Endothelial cell of umbilical vein (primary cell): ENCODE measurements around the gene EMD. TPM values are rescaled to one million over a fixed set of nuclear protein-coding genes. Genes with fewer than 3 reads are reported as not detected.

Experiments
- BruUV-seq: library from RNA; stranded (reverse); fragments of 400-500 nt; replicated peaks from 2 replicates; lab custom pipeline; 2021; lab: Mats Ljungman, UMichigan
- CTCF ChIA-PET: fragments of 300-600, 350-600 bp; sonication (Branson Sonifier 250); formaldehyde crosslinking; loops from one replicate; lab custom pipeline; 2021; ENCODE audit warnings: antibody characterized with exemption, inconsistent platforms; lab: Charles Lee
- POLR2A ChIA-PET: fragments of 300-600, 350-600 bp; sonication (Branson Sonifier 250); formaldehyde crosslinking; loops from one replicate; lab custom pipeline; 2021; ENCODE audit warnings: antibody characterized with exemption, inconsistent platforms; lab: Charles Lee
- DNase-seq: peaks from one replicate; pipeline ENCODE4 v3.0.0-alpha.2; 2011; ENCODE audit warnings: low read depth, low spot score
- FAIRE-seq: peaks from 2 replicates; lab custom pipeline; 2011; peaks lifted over from hg19 to GRCh38; lab: Jason Lieb, UNC
- H2AFZ ChIP-seq: 2 replicates; pipeline ENCODE4 v1.6.0; 2012; ENCODE audit warnings: low read depth, low read length, control low read depth, inconsistent platforms
- H3K27ac ChIP-seq: 2 replicates; pipeline ENCODE4 v1.5.1; 2011; ENCODE audit warnings: low read depth, mild to moderate bottlenecking, control low read depth, low read length, moderate library complexity; ENCODE audit not compliant: insufficient read depth
- H3K27me3 ChIP-seq, 2 experiments: 2 replicates each; pipeline versions ENCODE4 v1.6.0 to v1.6.1; 2011; ENCODE audit warnings: low read length in 2 of 2, mixed read lengths in 1 of 2; ENCODE audit not compliant: control insufficient read depth in 2 of 2, insufficient read depth in 2 of 2
- H3K36me3 ChIP-seq, 2 experiments: 2 replicates in 1 of 2; 3 replicates in 1 of 2; pipeline ENCODE4 v1.5.1; 2011; ENCODE audit warnings: low read length in 2 of 2, mild to moderate bottlenecking in 1 of 2, moderate library complexity in 1 of 2; ENCODE audit not compliant: control insufficient read depth in 2 of 2, insufficient read depth in 2 of 2; ENCODE audit errors: extremely low read depth in 1 of 2
- H3K4me1 ChIP-seq: 3 replicates; pipeline ENCODE4 v1.5.1; 2011; ENCODE audit warnings: mild to moderate bottlenecking, low read length; ENCODE audit not compliant: control insufficient read depth, insufficient read depth; ENCODE audit errors: extremely low read depth
- H3K4me2 ChIP-seq: 2 replicates; pipeline ENCODE4 v1.6.1; 2011; ENCODE audit warnings: low read length, control low read depth, mixed read lengths; ENCODE audit not compliant: insufficient read depth
- H3K4me3 ChIP-seq, 3 experiments: fragments of 200-600 bp in 1 of 3; sonication (generic), shearing (Covaris generic) in 1 of 3; replicated peaks in 1 of 3; 2 replicates each; pipeline ENCODE4 v1.5.1; 2011 to 2016; ENCODE audit warnings: control low read depth in 3 of 3, low read length in 3 of 3, mild to moderate bottlenecking in 2 of 3, inconsistent platforms in 1 of 3, low read depth in 1 of 3, moderate library complexity in 1 of 3; ENCODE audit not compliant: insufficient read depth in 1 of 3
- H3K79me2 ChIP-seq: 2 replicates; pipeline ENCODE4 v1.6.0; 2012; ENCODE audit warnings: low read length, inconsistent platforms; ENCODE audit not compliant: control insufficient read depth, insufficient read depth
- H3K9ac ChIP-seq: replicated peaks from 2 replicates; pipeline ENCODE3; 2011; ENCODE audit warnings: low read length, control low read depth; ENCODE audit not compliant: insufficient read depth; ENCODE audit errors: extremely low read depth
- H3K9me1 ChIP-seq: replicated peaks from 3 replicates; pipeline ENCODE4 v1.6.0; 2011; ENCODE audit warnings: mild to moderate bottlenecking, low read length; ENCODE audit not compliant: control insufficient read depth, insufficient read depth; ENCODE audit errors: extremely low read depth
- H3K9me3 ChIP-seq: replicated peaks from 2 replicates; pipeline ENCODE4 v1.5.1; 2012; ENCODE audit warnings: low read length, inconsistent platforms; ENCODE audit not compliant: control insufficient read depth, insufficient read depth
- H4K20me1 ChIP-seq: replicated peaks from 2 replicates; pipeline ENCODE3; 2011; ENCODE audit warnings: mild to moderate bottlenecking, low read length; ENCODE audit not compliant: control insufficient read depth, insufficient read depth; ENCODE audit errors: extremely low read depth
- CTCF ChIP-seq, 2 donors: IDR thresholded peaks; 1 replicate in 1 of 2; 2 replicates in 1 of 2; pipeline ENCODE4 v1.5.1; 2011; ENCODE audit warnings: low read length in 2 of 2, mild to moderate bottlenecking in 2 of 2, moderate library complexity in 2 of 2, control low read depth in 1 of 2, inconsistent platforms in 1 of 2, low read depth in 1 of 2; ENCODE audit not compliant: insufficient read depth in 1 of 2; ENCODE audit errors: extremely low read depth in 1 of 2
- EZH2 ChIP-seq: IDR thresholded peaks from 2 replicates; pipeline ENCODE4 v1.6.1; 2012; ENCODE audit warnings: borderline replicate concordance, low read depth, mild to moderate bottlenecking, moderate library complexity, low read length, inconsistent platforms; ENCODE audit not compliant: severe bottlenecking
- FOS ChIP-seq: IDR thresholded peaks from 2 replicates; pipeline ENCODE4 v1.6.1; 2011; ENCODE audit warnings: mild to moderate bottlenecking, low read length, moderate library complexity, borderline replicate concordance; ENCODE audit not compliant: insufficient read depth
- GATA2 ChIP-seq: IDR thresholded peaks from 2 replicates; pipeline ENCODE4 v1.7.0; 2011; ENCODE audit warnings: low read depth, mild to moderate bottlenecking, moderate library complexity, mixed read lengths, low read length; ENCODE audit not compliant: insufficient read length, insufficient read depth
- JUN ChIP-seq: IDR thresholded peaks from 2 replicates; pipeline ENCODE4 v1.6.1; 2011; ENCODE audit warnings: borderline replicate concordance, low read depth; ENCODE audit not compliant: insufficient read length, insufficient read depth
- MAX ChIP-seq: IDR thresholded peaks from 2 replicates; pipeline ENCODE4 v1.6.1; 2011; ENCODE audit not compliant: insufficient read depth, insufficient read length
- MYC ChIP-seq: IDR thresholded peaks from one replicate; pipeline ENCODE4 v1.6.1; 2011; ENCODE audit warnings: mild to moderate bottlenecking, low read depth, low read length
- POLR2A ChIP-seq: IDR thresholded peaks from 2 replicates; pipeline ENCODE4 v1.6.1; 2012; ENCODE audit warnings: low read depth, mild to moderate bottlenecking, control low read depth, low read length
- POLR2AphosphoS5 ChIP-seq: IDR thresholded peaks from 2 replicates; pipeline ENCODE4 v1.6.1; 2012; ENCODE audit warnings: low read depth, mild to moderate bottlenecking, control low read depth, low read length, moderate library complexity; ENCODE audit not compliant: insufficient read depth
- dilution Hi-C: fragments of 300-500 bp; cut with MboI; formaldehyde crosslinking; loops from one replicate; pipeline ENCODE4 v1.15.0; 2019; ENCODE audit warnings: low sequenced_read_pairs; ENCODE audit not compliant: extremely low pct_ligation_motif_present
- intact Hi-C: fragments of 100-400 bp; cut with micrococcal nuclease; formaldehyde crosslinking; loops from one replicate; pipeline ENCODE4 v1.10.0; 2022
- polyA plus RNA-seq, 4 experiments: library from polyadenylated mRNA; depleted of rRNA in 3 of 4; stranded (reverse) in 3 of 4; unstranded in 1 of 4; fragments of >200 nt; gene quantifications; 2 replicates each; pipeline versions ENCODE4 v1.2.1 to v1.2.3, GENCODE V29; 2011 to 2012; ENCODE audit warnings: missing spikeins in 1 of 4
- total RNA-seq: library from RNA; stranded (reverse); gene quantifications from 2 replicates; pipeline ENCODE4 v1.2.3, GENCODE V29; 2021

Gene EMD
- total and polyA plus RNA-seq, 2 donors (not counting 3 experiments of a cell fraction or from before 2014, with no cell fraction given), result 50.6 to 76.8 TPM

GRCh38 chrX:154396973-154397887 lies 18.1 kb downstream of the EMD start:
- Histone ChIP-seq H3K9me3 (no peaks in the 10 kb centered on the region), H3K9me1 (no peaks in the 10 kb centered on the region), H3K36me3 (peaks cover 15 to 16% of the 10 kb centered on the region in 2 experiments), H2AFZ (no peak overlapping the region), H4K20me1 (no peaks in the 10 kb centered on the region), H3K27me3 (no peaks in the 10 kb centered on the region), H3K9ac (peak overlapping the region; percentile 83), H3K4me1 (peaks cover 8% of the 10 kb centered on the region), H3K79me2 (peaks cover 20% of the 10 kb centered on the region), H3K4me2 (peak overlapping the region; percentile 37), H3K27ac (peak overlapping the region; percentile 87), H3K4me3 (peak overlapping the region; percentile 28 to 65 (median 62))
- FAIRE-seq (peak; percentile 54), DNase-seq (peak; percentile 61)
- ChIA-PET CTCF (interaction anchor here (1.2 to 2.1 kb wide), 3 partner anchors 12 to 30 kb away, joined by 4 to 6 read pairs (median 5); partner anchors contain the start of gene DNASE1L1), POLR2A (interaction anchor here (0.6 to 1.4 kb wide), 5 partner anchors 18 to 61 kb away, joined by 3 to 7 read pairs (median 4); partner anchors contain the start of gene EMD)
- TSS peak; percentile 66 for BruUV-seq
- no peak for TF ChIP-seq MYC
- TF ChIP-seq EZH2, result no peak
- TF ChIP-seq CTCF (IDR thresholded peaks at IDR 0.05; ENCODE audit: extremely low read depth in 1 of 2, insufficient read depth in 1 of 2, low read depth in 1 of 2, low read length in 2 of 2), result no peak
- TF ChIP-seq POLR2A, result no peak
- no peak for TF ChIP-seq JUN
- no peak for TF ChIP-seq MAX
- no peak for TF ChIP-seq GATA2
- TF ChIP-seq FOS, result no peak
- no peak for TF ChIP-seq POLR2AphosphoS5
- intact Hi-C loops, result no loop called here
- dilution Hi-C loops, result no loop called here
